Glutamatergic neuron (in vitro differentiated cells): ENCODE results near the gene CTSL. TPM values are rescaled to one million over a fixed set of nuclear protein-coding genes. Genes with fewer than 3 reads are reported as not detected.

Source experiments
- DNase-seq: peaks from one replicate; pipeline ENCODE4 v3.0.0; 2022
- H3K27ac Mint-ChIP-seq: one replicate; pipeline ENCODE4 v1.8.0; 2020; ENCODE audit warnings: mild to moderate bottlenecking, mixed read lengths, inconsistent platforms; ENCODE audit not compliant: unreplicated experiment
- H3K27me3 Mint-ChIP-seq: one replicate; pipeline ENCODE4 v1.8.0; 2020; ENCODE audit warnings: mild to moderate bottlenecking, moderate library complexity, mixed read lengths, inconsistent platforms; ENCODE audit not compliant: unreplicated experiment
- H3K36me3 Mint-ChIP-seq: one replicate; pipeline ENCODE4 v1.8.0; 2020; ENCODE audit warnings: mild to moderate bottlenecking, mixed read lengths, inconsistent platforms; ENCODE audit not compliant: unreplicated experiment
- H3K4me1 Mint-ChIP-seq: one replicate; pipeline ENCODE4 v1.8.0; 2020; ENCODE audit warnings: mild to moderate bottlenecking, low read depth, mixed read lengths, inconsistent platforms; ENCODE audit not compliant: unreplicated experiment
- H3K4me3 Mint-ChIP-seq: one replicate; pipeline ENCODE4 v1.8.0; 2020; ENCODE audit warnings: mild to moderate bottlenecking, mixed read lengths, inconsistent platforms; ENCODE audit not compliant: unreplicated experiment
- H3K9me3 Mint-ChIP-seq: one replicate; pipeline ENCODE4 v1.8.0; 2020; ENCODE audit warnings: mild to moderate bottlenecking, moderate library complexity, mixed read lengths, inconsistent platforms; ENCODE audit not compliant: unreplicated experiment
- CTCF ChIP-seq: fragments of 200-600 bp; sonication (generic); IDR thresholded peaks from one replicate; pipeline ENCODE4 v1.5.0; 2021; ENCODE audit not compliant: partially characterized antibody, unreplicated experiment
- total RNA-seq: library from RNA; stranded (reverse); fragmentation: NEBNext Ultra II Directional; extraction: Animal tissue kit (Norgen Biotek cat#: 25700); gene quantifications from one replicate; pipeline ENCODE4 v1.2.1, GENCODE V29; 2021; ENCODE audit not compliant: unreplicated experiment

CTSL gene
- total RNA-seq, 1 donor from 2014 or later: 28.7 TPM

- no peaks in the 10 kb centered on the region for H3K9me3 Mint-ChIP-seq
- H3K4me3 Mint-ChIP-seq: no peak overlapping the region
- no peaks in the 10 kb centered on the region for H3K4me1 Mint-ChIP-seq
- H3K36me3 Mint-ChIP-seq: peaks cover 4% of the 10 kb centered on the region
- DNase-seq: no peak
- no peaks in the 10 kb centered on the region for H3K27me3 Mint-ChIP-seq
- no peak for TF ChIP-seq CTCF
- no peak overlapping the region for H3K27ac Mint-ChIP-seq
These were observed 50.8 kb downstream of the CTSL start for GRCh38 chr9:87776481-87777379.

DNA sequence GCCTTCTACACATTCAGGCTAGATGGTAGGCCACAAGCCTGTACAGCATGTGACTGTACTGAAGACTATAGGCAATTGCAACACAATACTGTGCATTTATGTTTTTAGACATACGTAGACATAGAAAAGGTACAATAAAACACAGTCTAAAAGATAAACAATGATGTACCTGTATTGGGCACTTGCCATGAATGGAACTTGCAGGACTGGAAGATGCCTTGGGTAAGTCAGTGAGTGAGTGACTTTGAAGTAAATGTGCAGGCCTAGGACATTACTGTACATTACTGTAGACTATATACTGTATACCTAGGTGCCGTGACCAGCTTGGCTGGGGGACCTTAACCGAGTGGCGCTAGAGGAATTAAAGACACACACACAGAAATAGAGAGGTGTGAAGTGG lies 53.1 kb downstream of the CTSL start:
- H3K4me3 Mint-ChIP-seq: no peak overlapping the region
- H3K27me3 Mint-ChIP-seq: no peaks in the 10 kb centered on the region
- no peaks in the 10 kb centered on the region for H3K9me3 Mint-ChIP-seq
- no peak for DNase-seq
- H3K36me3 Mint-ChIP-seq: peaks cover 4% of the 10 kb centered on the region
- no peaks in the 10 kb centered on the region for H3K4me1 Mint-ChIP-seq
- no peak for TF ChIP-seq CTCF
- no peak overlapping the region for H3K27ac Mint-ChIP-seq

Other genes with a start within 250 kb of the CTSL start
- gene DAPK1, start 228.3 kb upstream of the CTSL start, total RNA-seq: 384 TPM
- gene SPATA31E1, start 156.8 kb downstream of the CTSL start, total RNA-seq: 0.71 TPM
- gene SPATA31C1, start 191.8 kb downstream of the CTSL start, total RNA-seq: not detected
- gene CDK20, start 248.4 kb downstream of the CTSL start, total RNA-seq: 3.6 TPM